ENCODE results near the gene TCF7L2.

- TF ChIP-seq POLR2A (IDR thresholded peaks at IDR 0.05; ENCODE audit: low read depth, low read length) (no peak), TAF1 (IDR thresholded peaks at IDR 0.05; ENCODE audit: borderline replicate concordance, low read depth, low read length) (no peak)
These were observed 3.4 kb upstream of the TCF7L2 start for GRCh38 chr10:112946649-112947048.

Data from GM12892 (cell line).